Mucosa of descending colon (tissue), 3 donors: ENCODE results near the gene SLC16A1. TPM values are rescaled to one million over a fixed set of nuclear protein-coding genes. Genes with fewer than 3 reads are reported as not detected.
A peak's percentile ranks its signal among the peaks of the same experiment; 100 is the strongest.
"Not testable (repeated sequence)": the region's sequence is repeated elsewhere in the genome, so short reads cannot be mapped to it uniquely, and the experiment has no call there.

ENCODE experiments used
- ATAC-seq: fragments of 200-7000 bp; cut with Tn5 transposase; one replicate; pipeline ENCODE4 v1.9.1; 2020; ENCODE audit warnings: mild to moderate bottlenecking, moderate library complexity
- DNase-seq, 3 donors: peaks; one replicate each; pipeline ENCODE4 v3.0.0-alpha.2; 2020
- H3K36me3 ChIP-seq: fragments of 200-600 bp; one replicate; pipeline ENCODE4 v1.8.0; 2021; ENCODE audit warnings: low read depth, mild to moderate bottlenecking
- H3K4me1 ChIP-seq: fragments of 200-600 bp; one replicate; pipeline ENCODE4 v1.8.0; 2021; ENCODE audit warnings: low read depth, mild to moderate bottlenecking
- H3K4me3 ChIP-seq: fragments of 200-600 bp; one replicate; pipeline ENCODE4 v1.8.0; 2021; ENCODE audit warnings: mild to moderate bottlenecking
- H3K9me3 ChIP-seq: fragments of 200-600 bp; one replicate; pipeline ENCODE4 v1.8.0; 2021; ENCODE audit warnings: mild to moderate bottlenecking
- intact Hi-C, 2 donors: fragments of 100-400 bp; cut with DNase I in 1 of 2; cut with micrococcal nuclease in 1 of 2; formaldehyde crosslinking; loops; one replicate each; pipeline versions ENCODE4 v1.11.0 to v1.11.1; 2022; cut with DNase I, micrococcal nuclease
- total RNA-seq, 3 donors: library from RNA; stranded (reverse); fragmentation: NEBNext Ultra II Directional in 2 of 3; extraction: Animal tissue kit (Norgen Biotek cat#: 25700) in 2 of 3; gene quantifications; one replicate each; pipeline versions ENCODE4 v1.2.1 to v1.2.4, GENCODE V29; 2021 to 2023
- TF ChIP-seq, protein P1 (sequence below): fragments of 200-600 bp; IDR thresholded peaks from one replicate; pipeline ENCODE4 v1.8.0; 2022; ENCODE audit warnings: antibody characterized with exemption, mild to moderate bottlenecking
- donor health status: DM: no; HTN: no; CAD: no; lungs with moderate emphysema.
- donor health status: DM: no; HTN: no; CAD: no.
- donor health status: DM: no; HTN: yes; CAD: no.

SLC16A1 gene
- total RNA-seq, 3 donors from 2014 or later: 71.2 to 172 (median 88.0) TPM

DNA sequence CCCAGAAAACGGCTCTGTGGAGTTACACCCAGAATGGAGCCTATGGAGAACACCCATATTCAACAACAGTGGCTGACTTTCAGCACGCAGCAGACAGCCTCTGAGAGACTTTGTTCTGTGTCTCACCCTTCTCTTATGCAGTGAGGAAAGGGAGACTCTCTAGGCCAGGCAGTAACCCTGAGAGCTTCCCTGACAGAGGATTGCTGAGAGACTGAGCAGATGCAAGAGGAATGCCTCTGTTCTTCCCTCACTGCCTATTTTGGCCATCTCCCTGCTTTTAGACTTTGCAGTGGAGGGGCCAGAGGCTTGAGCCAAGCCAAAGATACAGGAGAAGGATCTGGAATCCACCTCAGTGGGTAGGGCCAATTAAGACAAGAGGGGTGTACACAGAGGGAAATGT is 41.8 kb upstream of the SLC16A1 start:
- ATAC-seq (peak; percentile 20), DNase-seq (no peak)
- no peaks in the 10 kb centered on the region for H3K9me3 ChIP-seq
- TF ChIP-seq, protein P1, sequence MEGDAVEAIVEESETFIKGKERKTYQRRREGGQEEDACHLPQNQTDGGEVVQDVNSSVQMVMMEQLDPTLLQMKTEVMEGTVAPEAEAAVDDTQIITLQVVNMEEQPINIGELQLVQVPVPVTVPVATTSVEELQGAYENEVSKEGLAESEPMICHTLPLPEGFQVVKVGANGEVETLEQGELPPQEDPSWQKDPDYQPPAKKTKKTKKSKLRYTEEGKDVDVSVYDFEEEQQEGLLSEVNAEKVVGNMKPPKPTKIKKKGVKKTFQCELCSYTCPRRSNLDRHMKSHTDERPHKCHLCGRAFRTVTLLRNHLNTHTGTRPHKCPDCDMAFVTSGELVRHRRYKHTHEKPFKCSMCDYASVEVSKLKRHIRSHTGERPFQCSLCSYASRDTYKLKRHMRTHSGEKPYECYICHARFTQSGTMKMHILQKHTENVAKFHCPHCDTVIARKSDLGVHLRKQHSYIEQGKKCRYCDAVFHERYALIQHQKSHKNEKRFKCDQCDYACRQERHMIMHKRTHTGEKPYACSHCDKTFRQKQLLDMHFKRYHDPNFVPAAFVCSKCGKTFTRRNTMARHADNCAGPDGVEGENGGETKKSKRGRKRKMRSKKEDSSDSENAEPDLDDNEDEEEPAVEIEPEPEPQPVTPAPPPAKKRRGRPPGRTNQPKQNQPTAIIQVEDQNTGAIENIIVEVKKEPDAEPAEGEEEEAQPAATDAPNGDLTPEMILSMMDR: no peak
- no peaks in the 10 kb centered on the region for H3K4me1 ChIP-seq
- no peak overlapping the region for H3K4me3 ChIP-seq
- no peaks in the 10 kb centered on the region for H3K36me3 ChIP-seq
- intact Hi-C loops: no loop called here

DNA sequence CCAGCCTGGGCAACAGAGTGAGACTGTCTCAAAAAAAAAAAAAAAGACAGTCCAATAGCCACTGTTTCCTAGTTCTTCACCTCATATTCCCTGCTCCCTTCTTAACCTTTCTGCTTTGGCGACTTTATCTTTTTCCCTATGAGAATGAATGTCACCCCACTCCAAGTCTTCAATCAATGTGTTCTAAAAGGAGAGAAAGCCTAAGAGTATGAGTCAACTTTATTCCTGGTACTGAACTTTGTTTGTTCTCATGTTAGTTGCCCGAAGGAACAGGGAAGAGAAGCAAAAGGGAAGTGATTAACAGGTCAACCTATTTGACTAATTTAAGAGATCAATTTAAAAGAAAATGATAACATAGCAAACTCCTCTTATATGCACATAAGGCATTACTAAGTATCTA is 39.9 kb upstream of the SLC16A1 start:
- no peaks in the 10 kb centered on the region for H3K36me3 ChIP-seq
- H3K4me1 ChIP-seq: no peaks in the 10 kb centered on the region
- H3K4me3 ChIP-seq: no peak overlapping the region
- peak; percentile 33 for ATAC-seq
- H3K9me3 ChIP-seq: no peaks in the 10 kb centered on the region
- intact Hi-C loops: no loop called here
- TF ChIP-seq, protein P1: no peak
- DNase-seq: no peak

DNA sequence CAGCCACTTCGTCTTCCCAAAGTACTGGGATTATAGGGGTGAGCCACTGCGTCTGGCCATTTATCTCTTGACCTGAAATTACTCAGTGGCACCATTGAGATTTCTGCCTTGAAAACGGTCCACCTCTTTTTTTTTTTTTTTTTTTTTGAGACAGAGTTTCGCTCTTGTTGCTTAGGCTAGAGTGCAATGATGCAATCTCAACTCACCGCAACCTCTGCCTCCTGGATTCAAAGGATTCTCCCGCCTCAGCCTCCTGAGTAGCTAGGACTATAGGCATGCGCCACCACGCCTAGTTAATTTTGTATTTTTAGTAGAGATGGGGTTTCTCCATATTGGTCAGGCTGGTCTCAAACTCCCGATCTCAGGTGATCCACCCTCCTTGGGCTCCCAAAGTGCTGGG is 39.0 kb upstream of the SLC16A1 start:
- H3K36me3 ChIP-seq, intact Hi-C loops, ATAC-seq, H3K4me1 ChIP-seq, H3K9me3 ChIP-seq, H3K4me3 ChIP-seq, DNase-seq: not testable (repeated sequence)

DNA sequence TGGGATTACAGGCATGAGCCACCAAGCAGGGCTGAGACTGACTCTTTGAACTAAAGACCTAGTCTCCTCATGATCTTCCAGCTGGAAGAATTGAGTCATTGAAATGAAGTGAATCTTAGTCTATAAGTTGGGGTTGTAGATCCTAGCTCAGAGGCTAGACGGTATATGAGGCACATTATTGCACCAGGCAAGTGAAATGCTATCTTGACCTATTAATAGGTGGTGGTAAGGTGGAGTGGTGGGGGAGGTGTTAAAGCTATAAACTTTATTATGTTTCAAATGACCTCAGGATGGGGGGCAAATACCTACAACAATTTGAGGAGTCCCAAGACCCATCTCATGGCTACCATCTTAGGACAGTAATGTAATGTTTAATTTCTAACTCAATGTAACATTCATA is 36.8 kb upstream of the SLC16A1 start:
- Histone ChIP-seq H3K9me3 (no peaks in the 10 kb centered on the region), H3K36me3 (no peaks in the 10 kb centered on the region), H3K4me1 (no peaks in the 10 kb centered on the region), H3K4me3 (no peak overlapping the region)
- ATAC-seq (no peak), DNase-seq (no peak)
- intact Hi-C loops: no loop called here
- TF ChIP-seq, protein P1: no peak

DNA sequence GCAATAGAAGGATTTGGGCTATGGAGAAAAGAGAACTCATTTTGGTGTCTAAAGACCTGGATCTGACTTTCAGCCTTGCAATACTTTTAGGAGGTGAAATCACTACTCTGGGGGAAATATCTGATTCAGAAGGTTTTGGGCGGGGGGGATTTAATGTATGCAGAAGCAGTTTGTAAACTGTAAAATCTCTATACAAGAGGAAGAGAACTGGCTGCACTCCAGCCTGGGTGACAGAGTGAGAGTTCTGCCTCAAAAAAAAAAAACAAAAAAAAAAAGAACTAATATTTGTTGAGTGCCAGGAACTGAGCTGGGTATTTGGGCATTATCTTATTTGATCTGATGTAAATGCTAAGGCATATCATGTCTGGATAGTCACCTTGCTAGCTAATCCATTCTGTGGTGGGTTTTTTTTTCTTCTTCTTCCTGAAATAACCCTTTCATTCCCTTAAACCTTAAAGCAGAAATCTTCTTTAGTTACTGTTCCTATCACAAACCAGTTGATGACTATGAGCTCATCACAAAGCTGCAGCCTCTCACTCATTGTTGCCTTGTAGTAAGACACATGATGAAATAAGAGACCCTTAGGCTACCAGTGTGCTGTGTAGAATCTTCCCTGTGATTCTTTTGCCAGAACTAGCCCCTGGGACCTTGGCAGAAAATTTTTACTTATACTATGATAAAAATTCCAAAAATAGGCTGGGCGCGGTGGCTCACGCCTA is 35.6 kb upstream of the SLC16A1 start:
- TF ChIP-seq, protein P1: no peak
- Histone ChIP-seq H3K4me3 (no peak overlapping the region), H3K4me1 (no peaks in the 10 kb centered on the region), H3K9me3 (no peaks in the 10 kb centered on the region), H3K36me3 (no peaks in the 10 kb centered on the region)
- intact Hi-C loops: no loop called here
- ATAC-seq (no peak), DNase-seq (no peak)

DNA sequence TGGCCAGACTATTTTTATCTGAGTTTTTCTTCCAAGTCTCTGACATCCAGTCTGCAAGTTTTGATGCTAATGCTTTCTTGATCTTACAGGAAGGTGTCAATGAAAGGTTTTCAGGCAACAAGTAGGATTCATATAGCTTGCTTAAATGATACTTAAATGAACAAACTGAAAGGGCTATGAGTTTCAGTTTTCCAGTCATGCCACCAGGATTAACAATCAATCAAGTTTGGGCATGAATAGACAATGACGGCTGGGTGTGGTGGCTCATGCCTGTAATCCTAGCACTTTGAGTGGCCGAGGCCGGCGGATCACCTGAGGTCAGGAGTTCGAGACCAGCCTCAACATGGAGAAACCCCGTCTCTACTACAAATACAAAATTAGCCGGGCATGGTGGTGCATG is 34.3 kb upstream of the SLC16A1 start:
- DNase-seq: no peak
- Histone ChIP-seq H3K4me3 (no peak overlapping the region), H3K36me3 (no peaks in the 10 kb centered on the region), H3K4me1 (no peaks in the 10 kb centered on the region), H3K9me3 (no peaks in the 10 kb centered on the region)
- ATAC-seq: no peak
- TF ChIP-seq, protein P1: no peak
- intact Hi-C loops: no loop called here
